ENCODE data around the gene ST3GAL5.

ST3GAL5 gene

DNA sequence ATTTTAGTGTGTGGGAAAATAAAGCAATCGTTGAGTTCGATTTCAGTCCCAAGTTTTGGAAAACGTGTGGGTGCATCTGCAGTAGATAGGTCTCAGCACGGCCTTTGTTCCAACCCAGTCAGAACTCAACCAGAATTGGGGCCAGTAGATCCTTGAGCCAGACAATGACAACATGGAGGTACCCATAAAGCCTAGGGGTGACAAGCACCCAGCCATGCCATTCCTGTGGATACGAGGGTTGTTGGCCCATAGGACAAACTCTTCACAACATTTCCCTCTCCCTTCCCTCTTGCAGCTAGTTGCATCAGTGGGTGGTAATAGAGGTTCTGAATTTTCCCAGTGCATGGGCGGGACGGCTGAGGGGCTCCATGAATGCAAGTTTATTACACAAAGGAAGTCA, 60.1 kb downstream of the ST3GAL5 start:
- H3K36me3 Mint-ChIP-seq (ENCODE audit: low read depth), result no peaks in the 10 kb centered on the region
- no peak overlapping the region for H3K27ac Mint-ChIP-seq
- H3K9me3 Mint-ChIP-seq, result no peaks in the 10 kb centered on the region
- no peak overlapping the region for H3K4me3 Mint-ChIP-seq
- H3K27me3 Mint-ChIP-seq, result peaks cover 6% of the 10 kb centered on the region
- peaks cover 34% of the 10 kb centered on the region for H3K4me1 Mint-ChIP-seq (ENCODE audit: low read depth)

DNA sequence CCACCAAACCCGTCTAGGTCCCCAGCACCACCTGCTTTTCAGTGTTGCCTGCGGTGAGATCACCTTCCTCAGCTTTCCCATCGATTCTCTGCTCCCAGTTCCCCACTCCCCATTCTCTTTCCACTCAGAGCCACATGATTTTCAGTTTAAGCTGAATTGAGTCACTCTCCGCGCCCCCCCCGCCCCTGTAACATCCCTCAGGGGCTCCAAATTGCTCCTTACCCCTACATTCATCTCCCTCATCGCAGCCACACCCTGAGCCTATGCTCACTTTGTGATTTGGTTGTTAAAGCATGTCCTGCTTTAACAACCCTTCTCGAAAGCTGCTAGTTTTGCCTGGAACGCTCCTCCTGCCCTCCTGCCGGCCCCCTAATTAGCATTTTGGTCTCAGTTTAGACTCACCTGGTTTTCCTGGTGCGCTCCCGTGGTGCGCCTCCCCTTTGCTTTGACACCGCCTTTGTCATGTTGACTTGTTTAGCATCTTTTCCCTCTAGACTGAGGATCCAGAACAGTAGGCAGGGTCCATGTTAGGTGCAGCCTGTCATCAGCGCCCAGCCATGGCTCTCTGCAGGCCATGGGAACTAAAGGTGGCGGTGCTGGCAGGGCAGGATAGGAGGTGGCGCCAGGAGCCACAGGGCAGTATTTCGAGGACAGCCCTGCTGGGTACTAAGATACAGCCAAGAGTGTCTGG, 60.8 kb downstream of the ST3GAL5 start:
- Mint-ChIP-seq H3K36me3 (ENCODE audit: low read depth) (no peaks in the 10 kb centered on the region), H3K9me3 (no peaks in the 10 kb centered on the region), H3K4me1 (ENCODE audit: low read depth) (peaks cover 27% of the 10 kb centered on the region), H3K27ac (no peak overlapping the region), H3K27me3 (peaks cover 6% of the 10 kb centered on the region), H3K4me3 (no peak overlapping the region)

- H3K4me3 Mint-ChIP-seq, result no peak overlapping the region
- no peak overlapping the region for H3K27ac Mint-ChIP-seq
- H3K27me3 Mint-ChIP-seq, result peaks cover 8% of the 10 kb centered on the region
- no peaks in the 10 kb centered on the region for H3K9me3 Mint-ChIP-seq
- H3K4me1 Mint-ChIP-seq (ENCODE audit: low read depth), result peaks cover 27% of the 10 kb centered on the region
- H3K36me3 Mint-ChIP-seq (ENCODE audit: low read depth), result no peaks in the 10 kb centered on the region
Measured at GRCh38 chr2:85826990-85827878, 61.6 kb downstream of the ST3GAL5 start.

DNA sequence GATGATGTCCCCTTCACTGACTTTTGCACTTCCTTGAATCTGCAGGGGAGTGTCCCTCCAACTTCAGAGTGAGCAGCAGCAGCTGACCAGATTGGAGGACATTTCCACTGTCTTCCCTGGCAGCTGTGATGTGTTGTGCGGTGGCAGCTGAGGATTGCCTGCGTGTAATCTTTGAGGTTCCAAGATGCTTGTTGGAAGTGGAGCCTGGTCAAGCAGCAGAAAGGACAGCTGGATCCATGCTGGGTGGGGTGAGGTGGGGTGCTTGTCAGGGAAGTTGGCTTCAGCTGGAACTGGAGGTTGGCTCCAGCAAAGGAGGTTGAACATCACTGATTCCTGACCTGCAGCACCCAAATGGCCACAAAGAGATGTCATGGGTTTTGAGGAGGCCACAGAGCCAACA, 64.8 kb downstream of the ST3GAL5 start:
- Mint-ChIP-seq H3K27me3 (peaks cover 14% of the 10 kb centered on the region), H3K36me3 (ENCODE audit: low read depth) (no peaks in the 10 kb centered on the region), H3K4me3 (no peak overlapping the region), H3K4me1 (ENCODE audit: low read depth) (peaks cover 12% of the 10 kb centered on the region), H3K9me3 (no peaks in the 10 kb centered on the region), H3K27ac (no peak overlapping the region)

DNA sequence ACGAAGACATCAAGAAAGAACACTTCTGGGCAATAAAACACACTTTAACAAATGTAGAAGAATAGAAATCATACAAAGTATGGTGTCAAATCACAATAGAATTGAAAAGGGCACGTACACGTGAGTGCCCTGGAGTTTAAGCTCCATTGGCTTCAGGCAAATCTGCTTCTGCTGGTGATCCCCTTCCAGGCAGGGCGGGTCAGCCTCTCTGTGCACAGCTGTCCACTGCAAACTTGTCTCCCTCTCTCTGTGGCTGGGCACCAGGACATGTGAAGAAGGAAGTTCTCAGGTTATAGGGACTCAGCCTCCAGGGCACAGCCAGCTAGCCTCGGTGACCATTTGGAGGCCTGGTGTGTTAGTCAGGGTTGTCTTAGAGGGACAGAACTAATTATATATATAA, 66.0 kb downstream of the ST3GAL5 start:
- Mint-ChIP-seq H3K27me3 (peaks cover 14% of the 10 kb centered on the region), H3K9me3 (no peaks in the 10 kb centered on the region), H3K4me1 (ENCODE audit: low read depth) (peaks cover 7% of the 10 kb centered on the region), H3K4me3 (no peak overlapping the region), H3K36me3 (ENCODE audit: low read depth) (no peaks in the 10 kb centered on the region), H3K27ac (no peak overlapping the region)

GRCh38 chr2:85819811-85820510, 68.8 kb downstream of the ST3GAL5 start:
- peaks cover 8% of the 10 kb centered on the region for H3K27me3 Mint-ChIP-seq
- no peaks in the 10 kb centered on the region for H3K4me1 Mint-ChIP-seq (ENCODE audit: low read depth)
- H3K9me3 Mint-ChIP-seq, result no peaks in the 10 kb centered on the region
- H3K27ac Mint-ChIP-seq, result no peak overlapping the region
- H3K4me3 Mint-ChIP-seq, result no peak overlapping the region
- H3K36me3 Mint-ChIP-seq (ENCODE audit: low read depth), result no peaks in the 10 kb centered on the region

- Mint-ChIP-seq H3K9me3 (no peaks in the 10 kb centered on the region), H3K4me3 (no peak overlapping the region), H3K36me3 (ENCODE audit: low read depth) (no peaks in the 10 kb centered on the region), H3K27me3 (peaks cover 3% of the 10 kb centered on the region), H3K4me1 (ENCODE audit: low read depth) (no peaks in the 10 kb centered on the region), H3K27ac (no peak overlapping the region)
Measured at GRCh38 chr2:85814802-85815550, 73.8 kb downstream of the ST3GAL5 start.

DNA sequence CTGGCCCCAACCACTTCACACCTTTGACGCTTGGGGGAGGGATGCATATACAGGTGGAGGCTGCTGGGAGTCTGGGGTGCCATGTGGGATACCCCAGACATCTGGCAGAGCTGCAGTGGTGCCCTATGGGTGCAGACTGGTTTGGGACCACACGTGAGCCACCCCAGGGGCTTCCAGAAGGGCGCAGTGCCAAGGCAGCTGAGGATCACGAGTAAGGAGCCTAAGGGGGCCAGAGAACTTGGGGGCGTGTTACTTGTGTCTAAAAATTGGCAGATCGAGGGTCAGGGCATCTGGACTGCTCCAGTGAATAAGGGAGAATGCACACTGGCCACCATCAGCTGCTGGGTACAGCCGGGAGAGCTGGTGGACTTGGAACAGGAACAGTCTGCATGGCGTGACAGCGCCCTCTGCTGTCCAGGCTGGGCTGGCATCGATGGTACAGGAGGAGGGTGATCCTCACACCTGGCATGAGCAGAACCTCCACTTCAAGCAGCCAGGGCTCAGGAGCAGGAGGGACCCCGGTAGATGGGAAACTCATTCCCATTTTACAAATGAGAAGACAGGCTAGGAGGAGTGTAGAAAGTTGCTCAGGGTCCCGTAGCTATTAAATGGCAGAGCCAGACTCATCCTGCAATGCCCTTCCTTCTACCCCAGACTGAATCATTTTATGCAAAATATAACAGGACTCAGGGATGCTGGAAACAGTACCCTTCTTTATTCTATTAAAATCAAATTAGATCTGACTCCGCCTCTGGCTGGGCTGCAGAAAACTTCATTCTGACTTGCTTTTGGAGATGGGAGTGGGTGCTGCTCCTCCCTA, 74.6 kb downstream of the ST3GAL5 start:
- H3K27me3 Mint-ChIP-seq, result peaks cover 3% of the 10 kb centered on the region
- H3K9me3 Mint-ChIP-seq, result no peaks in the 10 kb centered on the region
- no peak overlapping the region for H3K27ac Mint-ChIP-seq
- no peaks in the 10 kb centered on the region for H3K4me1 Mint-ChIP-seq (ENCODE audit: low read depth)
- no peak overlapping the region for H3K4me3 Mint-ChIP-seq
- no peaks in the 10 kb centered on the region for H3K36me3 Mint-ChIP-seq (ENCODE audit: low read depth)

GRCh38 chr2:85813211-85813981, 75.4 kb downstream of the ST3GAL5 start:
- Mint-ChIP-seq H3K9me3 (no peaks in the 10 kb centered on the region), H3K27me3 (peaks cover 3% of the 10 kb centered on the region), H3K27ac (no peak overlapping the region)

GRCh38 chr2:85812094-85812735, 76.6 kb downstream of the ST3GAL5 start:
- Mint-ChIP-seq H3K36me3 (ENCODE audit: low read depth) (no peaks in the 10 kb centered on the region), H3K27ac (no peak overlapping the region), H3K4me1 (ENCODE audit: low read depth) (no peaks in the 10 kb centered on the region), H3K9me3 (no peaks in the 10 kb centered on the region), H3K27me3 (peaks cover 3% of the 10 kb centered on the region), H3K4me3 (no peak overlapping the region)

More at GRCh38 chr2:85813211-85813981, 75.4 kb downstream of the ST3GAL5 start:
- Mint-ChIP-seq H3K4me1 (ENCODE audit: low read depth) (no peaks in the 10 kb centered on the region), H3K4me3 (no peak overlapping the region), H3K36me3 (ENCODE audit: low read depth) (no peaks in the 10 kb centered on the region)

DNA sequence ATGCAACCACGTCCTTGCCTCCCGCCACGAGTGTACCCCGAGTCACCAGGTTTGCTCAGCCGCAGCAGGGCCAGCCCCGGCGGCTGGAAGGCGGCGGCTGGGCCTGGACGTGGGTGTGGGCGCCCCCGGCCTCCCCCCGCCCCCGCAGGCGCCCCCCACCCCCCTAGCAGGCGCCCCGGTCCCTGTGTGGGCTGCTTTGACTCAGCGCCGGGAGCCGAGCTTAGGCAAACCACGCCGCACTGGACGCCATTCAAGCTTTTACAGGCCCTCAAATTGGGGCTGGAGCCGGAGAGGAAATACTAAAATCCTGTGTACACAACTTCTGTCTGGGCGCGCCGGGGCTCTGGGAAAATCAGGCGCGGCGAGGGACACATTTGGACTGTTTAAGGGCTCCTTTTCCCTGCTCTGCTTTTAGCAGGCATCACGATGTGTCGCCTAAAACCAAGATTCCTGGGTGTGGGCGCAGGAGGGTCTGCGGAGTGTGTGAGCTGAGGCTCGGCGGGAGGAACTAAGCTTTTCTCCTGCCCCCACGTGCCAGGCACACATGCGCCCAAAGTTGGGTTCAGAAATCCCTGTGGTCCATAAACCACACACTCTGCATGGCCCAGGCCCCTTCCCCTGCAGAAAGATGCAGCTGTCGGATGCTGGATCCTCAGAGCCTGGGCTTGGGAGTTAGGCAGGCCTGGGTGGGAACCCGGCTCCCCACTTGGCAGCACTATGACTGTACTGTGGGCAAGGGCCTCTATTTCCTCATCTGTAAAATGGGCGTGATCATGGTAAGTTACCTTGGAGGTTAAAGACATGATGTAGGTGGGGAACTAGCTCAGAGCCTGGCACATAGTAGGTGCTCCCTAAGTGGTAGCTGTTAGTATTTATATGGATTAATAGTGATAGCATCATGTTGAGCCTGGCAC, 77.4 kb downstream of the ST3GAL5 start:
- H3K27me3 Mint-ChIP-seq, result peaks cover 3% of the 10 kb centered on the region
- H3K4me3 Mint-ChIP-seq, result no peak overlapping the region
- no peak overlapping the region for H3K27ac Mint-ChIP-seq
- H3K9me3 Mint-ChIP-seq, result no peaks in the 10 kb centered on the region
- no peaks in the 10 kb centered on the region for H3K4me1 Mint-ChIP-seq (ENCODE audit: low read depth)
- no peaks in the 10 kb centered on the region for H3K36me3 Mint-ChIP-seq (ENCODE audit: low read depth)
